ENCODE results near the gene FGB.

DNA sequence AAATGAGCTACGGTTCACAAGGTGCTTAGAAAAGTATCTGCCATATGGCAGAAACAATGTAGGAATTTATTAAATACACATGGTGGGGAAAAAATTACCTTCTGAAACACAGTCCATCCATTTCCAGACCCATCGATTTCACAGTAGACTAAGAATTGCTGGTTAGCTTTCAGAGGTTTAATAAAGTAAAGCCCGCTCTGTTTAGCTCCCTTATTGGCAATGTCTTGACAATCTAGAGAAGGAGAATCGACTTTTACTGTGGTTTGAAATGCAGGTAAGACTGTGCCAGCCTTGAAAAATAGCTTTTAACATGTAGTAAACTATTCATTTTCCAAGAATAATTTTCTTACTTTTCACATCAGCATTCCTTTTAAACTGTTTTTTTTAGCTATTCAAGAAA lies 46.7 kb downstream of the FGB start:
- no peak for TF ChIP-seq POLR2A (IDR thresholded peaks at IDR 0.05; ENCODE audit: low read length)
- no peak for TF ChIP-seq GATA1 (IDR thresholded peaks at IDR 0.05; ENCODE audit: low read depth, low read length)

Data from erythroblast (primary cell).